ENCODE measurements around the gene CNKSR3. TPM values are rescaled to one million over a fixed set of nuclear protein-coding genes. Genes with fewer than 3 reads are reported as not detected.

The CNKSR3 gene
- total and polyA plus RNA-seq, 2 experiments from 2014 or later, result 1.9 to 5.7 TPM

DNA sequence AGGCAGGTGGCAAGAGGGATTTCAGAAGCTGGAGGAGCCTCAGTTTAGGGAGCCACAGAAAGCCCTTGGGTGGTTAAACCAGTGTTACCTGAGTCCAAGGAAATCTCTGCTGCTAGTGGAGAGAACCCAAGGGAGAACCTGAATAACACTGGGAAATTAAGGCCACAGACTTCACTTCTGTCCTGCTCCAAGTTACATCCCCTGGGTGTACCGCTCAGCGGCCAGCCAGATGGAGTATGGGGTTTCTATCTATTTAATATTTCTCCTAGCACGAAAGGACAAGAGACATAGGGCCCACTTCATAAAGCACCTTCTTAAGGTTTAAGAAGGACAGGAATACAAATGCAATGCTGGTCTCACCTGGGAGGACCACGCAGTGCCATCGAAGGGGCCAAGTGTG lies 5.8 kb upstream of the CNKSR3 start (continued):
- TF ChIP-seq CREB1 (CRISPR knock-in tag; IDR thresholded peaks at IDR 0.05; ENCODE audit: low read depth), result no peak
- no peak for TF ChIP-seq NANOG (IDR thresholded peaks at IDR 0.05; ENCODE audit: borderline replicate concordance)
- no peak for TF ChIP-seq EZH2 (IDR thresholded peaks at IDR 0.05; ENCODE audit: low read depth, unreplicated experiment)
- TF ChIP-seq POLR2AphosphoS5 (IDR thresholded peaks at IDR 0.05; ENCODE audit: low read depth), result no peak
- no peak for TF ChIP-seq REST (IDR thresholded peaks at IDR 0.05; ENCODE audit: unreplicated experiment)
- TF ChIP-seq ZNF114 (CRISPR knock-in tag; IDR thresholded peaks at IDR 0.05), result no peak

DNA sequence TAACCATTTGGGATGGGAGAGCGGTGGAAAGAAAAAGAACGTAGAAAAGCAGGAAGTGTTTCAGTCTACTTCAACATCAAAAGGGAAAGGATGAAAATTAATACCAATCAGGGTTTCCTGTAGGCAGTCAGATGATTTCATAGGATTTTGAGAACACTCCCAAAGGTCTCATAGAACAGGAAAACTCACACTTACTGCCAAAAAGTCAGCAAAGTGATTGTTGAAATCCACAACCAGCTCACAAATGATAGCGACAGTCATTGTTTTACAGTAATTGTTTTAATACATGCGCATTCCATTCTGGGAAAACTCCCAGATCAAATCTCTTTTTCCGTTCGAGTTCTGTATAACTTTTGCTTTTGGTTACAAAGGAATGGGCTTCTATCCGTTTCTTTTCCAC lies 5.3 kb upstream of the CNKSR3 start:
- H3K27ac Mint-ChIP-seq, result no peak overlapping the region
- no peak for ATAC-seq
- no peaks in the 10 kb centered on the region for H3K79me2 ChIP-seq (replicated peaks; ENCODE audit: insufficient read depth)
- no peaks in the 10 kb centered on the region for H3K9me2 ChIP-seq (ENCODE audit: insufficient read depth)
- TF ChIP-seq EZH2 (IDR thresholded peaks at IDR 0.05; ENCODE audit: low read depth, unreplicated experiment), result no peak
- TF ChIP-seq CTCF (conservative IDR thresholded peaks at IDR 0.05; ENCODE audit: low read depth in 2 of 2), result no peak
- TF ChIP-seq CREB1 (CRISPR knock-in tag; IDR thresholded peaks at IDR 0.05; ENCODE audit: low read depth), result no peak
- TF ChIP-seq EZH2phosphoT487 (IDR thresholded peaks at IDR 0.05; ENCODE audit: unreplicated experiment), result no peak
- TF ChIP-seq ZNF331 (CRISPR knock-in tag; IDR thresholded peaks at IDR 0.05; ENCODE audit: low read depth), result no peak
- TF ChIP-seq, protein P1, sequence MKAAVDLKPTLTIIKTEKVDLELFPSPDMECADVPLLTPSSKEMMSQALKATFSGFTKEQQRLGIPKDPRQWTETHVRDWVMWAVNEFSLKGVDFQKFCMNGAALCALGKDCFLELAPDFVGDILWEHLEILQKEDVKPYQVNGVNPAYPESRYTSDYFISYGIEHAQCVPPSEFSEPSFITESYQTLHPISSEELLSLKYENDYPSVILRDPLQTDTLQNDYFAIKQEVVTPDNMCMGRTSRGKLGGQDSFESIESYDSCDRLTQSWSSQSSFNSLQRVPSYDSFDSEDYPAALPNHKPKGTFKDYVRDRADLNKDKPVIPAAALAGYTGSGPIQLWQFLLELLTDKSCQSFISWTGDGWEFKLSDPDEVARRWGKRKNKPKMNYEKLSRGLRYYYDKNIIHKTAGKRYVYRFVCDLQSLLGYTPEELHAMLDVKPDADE (IDR thresholded peaks at IDR 0.05), result no peak
- no peak for TF ChIP-seq STAT1 (IDR thresholded peaks at IDR 0.05; ENCODE audit: unreplicated experiment)
- no peak for TF ChIP-seq ZNF114 (CRISPR knock-in tag; IDR thresholded peaks at IDR 0.05)
- no peak for TF ChIP-seq POLR2AphosphoS5 (IDR thresholded peaks at IDR 0.05; ENCODE audit: low read depth)
- TF ChIP-seq, protein P2, sequence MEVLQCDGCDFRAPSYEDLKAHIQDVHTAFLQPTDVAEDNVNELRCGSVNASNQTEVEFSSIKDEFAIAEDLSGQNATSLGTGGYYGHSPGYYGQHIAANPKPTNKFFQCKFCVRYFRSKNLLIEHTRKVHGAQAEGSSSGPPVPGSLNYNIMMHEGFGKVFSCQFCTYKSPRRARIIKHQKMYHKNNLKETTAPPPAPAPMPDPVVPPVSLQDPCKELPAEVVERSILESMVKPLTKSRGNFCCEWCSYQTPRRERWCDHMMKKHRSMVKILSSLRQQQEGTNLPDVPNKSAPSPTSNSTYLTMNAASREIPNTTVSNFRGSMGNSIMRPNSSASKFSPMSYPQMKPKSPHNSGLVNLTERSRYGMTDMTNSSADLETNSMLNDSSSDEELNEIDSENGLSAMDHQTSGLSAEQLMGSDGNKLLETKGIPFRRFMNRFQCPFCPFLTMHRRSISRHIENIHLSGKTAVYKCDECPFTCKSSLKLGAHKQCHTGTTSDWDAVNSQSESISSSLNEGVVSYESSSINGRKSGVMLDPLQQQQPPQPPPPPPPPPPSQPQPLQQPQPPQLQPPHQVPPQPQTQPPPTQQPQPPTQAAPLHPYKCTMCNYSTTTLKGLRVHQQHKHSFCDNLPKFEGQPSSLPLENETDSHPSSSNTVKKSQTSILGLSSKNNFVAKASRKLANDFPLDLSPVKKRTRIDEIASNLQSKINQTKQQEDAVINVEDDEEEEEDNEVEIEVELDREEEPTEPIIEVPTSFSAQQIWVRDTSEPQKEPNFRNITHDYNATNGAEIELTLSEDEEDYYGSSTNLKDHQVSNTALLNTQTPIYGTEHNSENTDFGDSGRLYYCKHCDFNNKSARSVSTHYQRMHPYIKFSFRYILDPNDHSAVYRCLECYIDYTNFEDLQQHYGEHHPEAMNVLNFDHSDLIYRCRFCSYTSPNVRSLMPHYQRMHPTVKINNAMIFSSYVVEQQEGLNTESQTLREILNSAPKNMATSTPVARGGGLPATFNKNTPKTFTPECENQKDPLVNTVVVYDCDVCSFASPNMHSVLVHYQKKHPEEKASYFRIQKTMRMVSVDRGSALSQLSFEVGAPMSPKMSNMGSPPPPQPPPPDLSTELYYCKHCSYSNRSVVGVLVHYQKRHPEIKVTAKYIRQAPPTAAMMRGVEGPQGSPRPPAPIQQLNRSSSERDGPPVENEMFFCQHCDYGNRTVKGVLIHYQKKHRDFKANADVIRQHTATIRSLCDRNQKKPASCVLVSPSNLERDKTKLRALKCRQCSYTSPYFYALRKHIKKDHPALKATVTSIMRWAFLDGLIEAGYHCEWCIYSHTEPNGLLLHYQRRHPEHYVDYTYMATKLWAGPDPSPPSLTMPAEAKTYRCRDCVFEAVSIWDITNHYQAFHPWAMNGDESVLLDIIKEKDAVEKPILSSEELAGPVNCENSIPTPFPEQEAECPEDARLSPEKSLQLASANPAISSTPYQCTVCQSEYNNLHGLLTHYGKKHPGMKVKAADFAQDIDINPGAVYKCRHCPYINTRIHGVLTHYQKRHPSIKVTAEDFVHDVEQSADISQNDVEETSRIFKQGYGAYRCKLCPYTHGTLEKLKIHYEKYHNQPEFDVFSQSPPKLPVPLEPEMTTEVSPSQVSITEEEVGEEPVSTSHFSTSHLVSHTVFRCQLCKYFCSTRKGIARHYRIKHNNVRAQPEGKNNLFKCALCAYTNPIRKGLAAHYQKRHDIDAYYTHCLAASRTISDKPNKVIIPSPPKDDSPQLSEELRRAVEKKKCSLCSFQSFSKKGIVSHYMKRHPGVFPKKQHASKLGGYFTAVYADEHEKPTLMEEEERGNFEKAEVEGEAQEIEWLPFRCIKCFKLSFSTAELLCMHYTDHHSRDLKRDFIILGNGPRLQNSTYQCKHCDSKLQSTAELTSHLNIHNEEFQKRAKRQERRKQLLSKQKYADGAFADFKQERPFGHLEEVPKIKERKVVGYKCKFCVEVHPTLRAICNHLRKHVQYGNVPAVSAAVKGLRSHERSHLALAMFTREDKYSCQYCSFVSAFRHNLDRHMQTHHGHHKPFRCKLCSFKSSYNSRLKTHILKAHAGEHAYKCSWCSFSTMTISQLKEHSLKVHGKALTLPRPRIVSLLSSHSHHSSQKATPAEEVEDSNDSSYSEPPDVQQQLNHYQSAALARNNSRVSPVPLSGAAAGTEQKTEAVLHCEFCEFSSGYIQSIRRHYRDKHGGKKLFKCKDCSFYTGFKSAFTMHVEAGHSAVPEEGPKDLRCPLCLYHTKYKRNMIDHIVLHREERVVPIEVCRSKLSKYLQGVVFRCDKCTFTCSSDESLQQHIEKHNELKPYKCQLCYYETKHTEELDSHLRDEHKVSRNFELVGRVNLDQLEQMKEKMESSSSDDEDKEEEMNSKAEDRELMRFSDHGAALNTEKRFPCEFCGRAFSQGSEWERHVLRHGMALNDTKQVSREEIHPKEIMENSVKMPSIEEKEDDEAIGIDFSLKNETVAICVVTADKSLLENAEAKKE (CRISPR knock-in tag; IDR thresholded peaks at IDR 0.05), result no peak
- TF ChIP-seq JUNB (IDR thresholded peaks at IDR 0.05; ENCODE audit: unreplicated experiment), result no peak
- H3K27me3 Mint-ChIP-seq (ENCODE audit: insufficient read depth, low read depth, poor library complexity), result peaks cover 6% of the 10 kb centered on the region
- H3K4me1 Mint-ChIP-seq, result peaks cover 47% of the 10 kb centered on the region
- H4K20me1 ChIP-seq (replicated peaks; ENCODE audit: insufficient read depth), result no peaks in the 10 kb centered on the region
- H3K27ac ChIP-seq (ENCODE audit: low read depth), result no peak overlapping the region
- peaks cover 60% of the 10 kb centered on the region for H3K27me3 ChIP-seq (ENCODE audit: insufficient read depth)
- H3K4me1 ChIP-seq (ENCODE audit: insufficient read depth), result peaks cover 45% of the 10 kb centered on the region
- H3F3A ChIP-seq (replicated peaks; ENCODE audit: low read depth), result no peaks in the 10 kb centered on the region
- H3K4me3 Mint-ChIP-seq, result no peak overlapping the region
- H3K9me3 Mint-ChIP-seq, result no peaks in the 10 kb centered on the region
- DNase-seq (ENCODE audit: low spot score), result no peak
- H3K36me3 Mint-ChIP-seq (ENCODE audit: low read depth), result no peaks in the 10 kb centered on the region
- H3K4me2 ChIP-seq, result no peak overlapping the region
- no peak overlapping the region for H3K4me3 ChIP-seq
- no peaks in the 10 kb centered on the region for H3K36me3 ChIP-seq (ENCODE audit: insufficient read depth)
- no peak overlapping the region for H2AFZ ChIP-seq

Data from GM23338 (cell line).